ENCODE results near the gene PLIN5.

DNA sequence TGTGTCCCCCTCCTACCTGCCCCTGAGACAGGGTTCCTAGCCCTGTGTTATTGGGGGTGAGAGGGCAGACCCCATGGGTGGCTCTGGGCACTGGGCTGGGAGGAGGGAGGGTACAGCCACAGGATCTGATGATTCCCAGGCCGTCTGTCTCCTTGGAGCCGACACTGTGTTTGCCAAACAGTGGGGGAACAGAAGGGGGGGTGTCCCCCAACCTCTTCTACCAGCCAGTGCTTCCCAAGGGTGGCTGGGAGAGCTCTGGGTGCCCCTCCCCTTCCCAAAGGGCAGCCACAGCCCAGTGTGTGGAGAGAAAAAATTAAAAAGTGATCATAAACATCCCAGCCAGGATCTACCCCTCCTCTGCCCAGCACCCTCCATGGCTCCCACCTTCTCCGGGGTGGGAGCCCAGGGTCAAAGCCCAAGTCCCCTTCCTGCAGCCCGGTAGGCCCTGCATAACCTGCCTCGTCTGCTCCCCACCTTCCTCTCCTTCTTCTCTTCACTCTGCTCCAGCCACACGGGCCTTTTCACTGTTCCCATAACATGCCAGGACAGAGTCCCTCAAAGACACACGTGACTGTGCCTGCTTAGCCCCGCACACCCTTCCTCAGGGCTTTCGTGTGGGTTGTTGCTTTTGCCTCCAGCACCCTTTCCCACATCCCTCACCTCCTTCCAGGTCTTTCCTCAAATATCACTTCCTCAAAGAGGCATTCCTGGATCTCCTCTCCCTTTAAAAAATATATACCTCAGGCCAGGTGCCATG is 15.3 kb downstream of the PLIN5 start:
- TF ChIP-seq GATA2 (IDR thresholded peaks at IDR 0.05; ENCODE audit: low read depth, low read length) (no peak), GATA3 (IDR thresholded peaks at IDR 0.05; ENCODE audit: low read depth, low read length) (no peak)

Measured in SH-SY5Y (cell line).